Esophagus muscularis mucosa (tissue), 4 donors: ENCODE measurements around the gene GRIK3.

ENCODE experiments used
- EP300 ChIP-seq: sonication (generic); formaldehyde crosslinking; IDR thresholded peaks from one replicate; pipeline ENCODE4 v1.6.1; 2017; ENCODE audit warnings: antibody characterized with exemption
- POLR2A ChIP-seq: fragments of 450-650 bp; IDR thresholded peaks from one replicate; pipeline ENCODE4 v1.6.1; 2017; ENCODE audit warnings: antibody characterized with exemption, moderate library complexity, mild to moderate bottlenecking, low read depth
- POLR2AphosphoS5 ChIP-seq, 2 donors: sonication (generic); formaldehyde crosslinking; IDR thresholded peaks; one replicate each; pipeline ENCODE4 v1.6.1; 2017; ENCODE audit warnings: antibody characterized with exemption in 2 of 2
- TF ChIP-seq, protein P1 (sequence below), 3 experiments: fragments of 200-600 bp in 2 of 3; fragments of 450-650 bp in 1 of 3; sonication (generic) in 2 of 3; IDR thresholded peaks; one replicate each; pipeline ENCODE4 v1.5.1; 2017 to 2019; ENCODE audit warnings: antibody characterized with exemption in 3 of 3, mild to moderate bottlenecking in 2 of 3, moderate library complexity in 1 of 3

DNA sequence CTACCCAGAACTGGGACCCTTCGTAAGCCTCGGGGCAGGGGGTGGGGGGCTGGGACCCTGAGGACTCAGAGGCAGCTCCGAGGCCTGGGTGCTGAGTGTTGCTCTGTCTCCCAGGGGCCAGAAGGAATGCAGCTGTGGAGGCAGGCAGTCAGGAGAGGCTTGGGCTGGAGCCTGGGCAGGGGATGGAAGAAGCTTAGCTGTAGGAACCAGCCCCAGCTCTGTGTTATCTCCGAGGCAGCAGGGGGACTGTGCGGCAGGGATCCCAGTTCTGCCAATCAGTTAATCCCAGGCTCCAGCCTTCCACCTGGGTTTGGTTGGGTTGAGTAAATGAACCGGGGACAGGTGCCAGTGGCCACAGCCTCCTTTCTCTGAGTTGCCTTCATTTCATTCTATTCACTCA lies 8.2 kb upstream of the GRIK3 start:
- TF ChIP-seq, protein P1, sequence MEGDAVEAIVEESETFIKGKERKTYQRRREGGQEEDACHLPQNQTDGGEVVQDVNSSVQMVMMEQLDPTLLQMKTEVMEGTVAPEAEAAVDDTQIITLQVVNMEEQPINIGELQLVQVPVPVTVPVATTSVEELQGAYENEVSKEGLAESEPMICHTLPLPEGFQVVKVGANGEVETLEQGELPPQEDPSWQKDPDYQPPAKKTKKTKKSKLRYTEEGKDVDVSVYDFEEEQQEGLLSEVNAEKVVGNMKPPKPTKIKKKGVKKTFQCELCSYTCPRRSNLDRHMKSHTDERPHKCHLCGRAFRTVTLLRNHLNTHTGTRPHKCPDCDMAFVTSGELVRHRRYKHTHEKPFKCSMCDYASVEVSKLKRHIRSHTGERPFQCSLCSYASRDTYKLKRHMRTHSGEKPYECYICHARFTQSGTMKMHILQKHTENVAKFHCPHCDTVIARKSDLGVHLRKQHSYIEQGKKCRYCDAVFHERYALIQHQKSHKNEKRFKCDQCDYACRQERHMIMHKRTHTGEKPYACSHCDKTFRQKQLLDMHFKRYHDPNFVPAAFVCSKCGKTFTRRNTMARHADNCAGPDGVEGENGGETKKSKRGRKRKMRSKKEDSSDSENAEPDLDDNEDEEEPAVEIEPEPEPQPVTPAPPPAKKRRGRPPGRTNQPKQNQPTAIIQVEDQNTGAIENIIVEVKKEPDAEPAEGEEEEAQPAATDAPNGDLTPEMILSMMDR (IDR thresholded peaks at IDR 0.05) = no peak
- TF ChIP-seq POLR2A (no peak), EP300 (no peak), POLR2AphosphoS5 (IDR thresholded peaks at IDR 0.05) (no peak)
